Hepatocyte (in vitro differentiated cells): ENCODE data around the gene RBBP5.

Source experiments
- CTCF ChIP-seq: fragments of 200-600 bp; sonication (generic); IDR thresholded peaks from 2 replicates; pipeline ENCODE4 v1.5.1; 2016; ENCODE audit warnings: antibody characterized with exemption, mild to moderate bottlenecking; ENCODE audit not compliant: poor library complexity
- EZH2phosphoT487 ChIP-seq: fragments of 200-600 bp; sonication (generic); IDR thresholded peaks from one replicate; pipeline ENCODE4 v1.6.1; 2018; ENCODE audit warnings: antibody characterized with exemption, mild to moderate bottlenecking, low read depth, moderate library complexity; ENCODE audit not compliant: unreplicated experiment, severe bottlenecking

GRCh38 chr1:205118752-205119151 lies 3.0 kb downstream of the RBBP5 start:
- TF ChIP-seq CTCF (no peak), EZH2phosphoT487 (no peak)
